Brain microvascular endothelial cell (primary cell): ENCODE data around the gene KEAP1.
"Not testable (repeated sequence)": the region's sequence is repeated elsewhere in the genome, so short reads cannot be mapped to it uniquely, and the experiment has no call there.

ENCODE experiments used
- DNase-seq: peaks from one replicate; pipeline ENCODE4 v3.0.0-alpha.2; 2020
- H3K27ac ChIP-seq: fragments of 250-450 bp; sonication (Bioruptor Pico); 2 replicates; pipeline ENCODE4 v1.5.1; 2020; ENCODE audit warnings: mild to moderate bottlenecking, moderate library complexity
- H3K27me3 ChIP-seq: fragments of 250-450 bp; sonication (Bioruptor Pico); replicated peaks from 2 replicates; pipeline ENCODE4 v1.5.1; 2020; ENCODE audit warnings: mild to moderate bottlenecking
- H3K36me3 ChIP-seq: fragments of 250-450 bp; sonication (Bioruptor Pico); replicated peaks from 2 replicates; pipeline ENCODE4 v1.5.1; 2020; ENCODE audit warnings: mild to moderate bottlenecking
- H3K4me3 ChIP-seq: 2 replicates; pipeline ENCODE4 v1.5.1; 2011; ENCODE audit warnings: low read depth, mild to moderate bottlenecking, control low read depth, low read length, moderate library complexity
- CTCF ChIP-seq: IDR thresholded peaks from 2 replicates; pipeline ENCODE4 v1.5.1; 2011; ENCODE audit warnings: low read depth, mild to moderate bottlenecking, moderate library complexity, low read length, control low read depth, inconsistent platforms; ENCODE audit errors: missing control alignments
- in situ Hi-C: cut with HindIII; loops from 2 replicates; pipeline ENCODE4 v1.10.0; 2017; ENCODE audit warnings: low sequenced_read_pairs, low pct_ligation_motif_present

KEAP1 gene

GRCh38 chr19:10532457-10532856, 29.3 kb upstream of the KEAP1 start:
- H3K36me3 ChIP-seq: no peaks in the 10 kb centered on the region
- in situ Hi-C loops: no loop called here
- no peak overlapping the region for H3K27ac ChIP-seq
- H3K27me3 ChIP-seq: no peaks in the 10 kb centered on the region
- no peak for DNase-seq
- H3K4me3 ChIP-seq: no peak overlapping the region
- no peak for TF ChIP-seq CTCF

DNA sequence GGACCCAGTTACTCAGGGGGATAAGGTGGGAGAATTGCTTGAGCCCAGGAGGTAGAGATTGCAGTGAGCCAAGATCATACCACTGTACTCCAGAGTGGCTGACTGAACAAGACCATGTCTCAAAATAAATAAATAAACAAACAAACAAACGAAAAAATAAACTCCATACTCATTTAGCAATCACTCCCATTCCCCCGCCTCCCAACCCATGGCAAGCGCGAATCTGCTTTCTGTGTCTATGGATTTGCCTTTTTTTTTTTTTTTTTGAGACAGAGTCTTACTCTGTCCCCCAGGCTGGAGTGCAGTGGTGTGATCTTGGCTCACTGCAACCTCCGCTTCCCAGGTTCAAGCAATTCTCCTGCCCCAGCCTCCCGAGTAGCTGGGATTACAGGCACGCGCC, 23.7 kb upstream of the KEAP1 start:
- in situ Hi-C loops, H3K27ac ChIP-seq: not testable (repeated sequence)

DNA sequence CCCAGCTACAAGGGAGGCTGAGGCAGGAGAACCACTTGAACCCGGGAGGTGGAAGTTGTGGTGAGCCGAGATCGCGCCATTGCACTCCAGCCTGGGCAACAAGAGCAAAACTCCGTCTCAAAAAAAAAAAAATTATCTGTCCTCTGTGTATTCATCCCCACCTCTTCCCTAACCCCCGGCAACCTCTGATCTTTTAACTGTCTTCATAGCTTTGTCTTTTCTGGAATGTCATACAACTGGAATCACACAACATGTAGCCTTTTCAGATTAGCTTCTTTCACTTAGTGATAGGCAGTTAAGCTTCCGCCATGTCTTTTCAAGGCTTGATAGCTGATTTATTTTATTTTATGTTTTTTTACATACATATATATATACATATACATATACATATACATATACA, 22.5 kb upstream of the KEAP1 start:
- Histone ChIP-seq H3K27ac (no peak overlapping the region), H3K36me3 (no peaks in the 10 kb centered on the region), H3K27me3 (no peaks in the 10 kb centered on the region), H3K4me3 (no peak overlapping the region)
- TF ChIP-seq CTCF: no peak
- no peak for DNase-seq
- in situ Hi-C loops: no loop called here

More for the DNA sequence above, 23.7 kb upstream of the KEAP1 start:
- not testable (repeated sequence) for DNase-seq, H3K36me3 ChIP-seq, H3K27me3 ChIP-seq, H3K4me3 ChIP-seq

DNA sequence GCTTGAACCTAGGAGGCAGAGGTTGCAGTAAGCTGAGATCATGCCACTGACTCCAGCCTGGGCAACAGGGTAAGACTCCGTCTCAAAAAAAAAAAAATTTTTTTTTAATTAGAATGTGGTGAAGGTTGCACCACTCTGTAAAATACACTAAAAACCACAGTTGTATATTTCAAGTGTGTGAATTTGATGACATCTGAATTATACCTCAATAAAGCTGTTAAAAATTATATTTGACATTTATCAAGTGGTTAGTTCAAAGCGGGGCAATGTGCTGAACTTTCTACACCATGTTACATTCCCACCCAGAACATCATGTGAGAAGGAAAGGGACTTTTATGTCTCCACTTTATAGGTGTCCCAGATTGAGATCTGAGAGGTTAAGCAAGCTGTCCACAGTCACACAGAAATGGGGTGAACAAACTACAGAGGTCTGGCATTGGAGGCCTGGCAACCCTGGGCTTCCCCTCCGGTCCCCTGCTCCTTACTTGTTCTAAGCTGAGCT, 20.0 kb upstream of the KEAP1 start:
- in situ Hi-C loops: no loop called here
- no peak overlapping the region for H3K27ac ChIP-seq
- H3K36me3 ChIP-seq: no peaks in the 10 kb centered on the region
- peaks cover 4% of the 10 kb centered on the region for H3K27me3 ChIP-seq
- DNase-seq: no peak
- no peak overlapping the region for H3K4me3 ChIP-seq
- no peak for TF ChIP-seq CTCF

DNA sequence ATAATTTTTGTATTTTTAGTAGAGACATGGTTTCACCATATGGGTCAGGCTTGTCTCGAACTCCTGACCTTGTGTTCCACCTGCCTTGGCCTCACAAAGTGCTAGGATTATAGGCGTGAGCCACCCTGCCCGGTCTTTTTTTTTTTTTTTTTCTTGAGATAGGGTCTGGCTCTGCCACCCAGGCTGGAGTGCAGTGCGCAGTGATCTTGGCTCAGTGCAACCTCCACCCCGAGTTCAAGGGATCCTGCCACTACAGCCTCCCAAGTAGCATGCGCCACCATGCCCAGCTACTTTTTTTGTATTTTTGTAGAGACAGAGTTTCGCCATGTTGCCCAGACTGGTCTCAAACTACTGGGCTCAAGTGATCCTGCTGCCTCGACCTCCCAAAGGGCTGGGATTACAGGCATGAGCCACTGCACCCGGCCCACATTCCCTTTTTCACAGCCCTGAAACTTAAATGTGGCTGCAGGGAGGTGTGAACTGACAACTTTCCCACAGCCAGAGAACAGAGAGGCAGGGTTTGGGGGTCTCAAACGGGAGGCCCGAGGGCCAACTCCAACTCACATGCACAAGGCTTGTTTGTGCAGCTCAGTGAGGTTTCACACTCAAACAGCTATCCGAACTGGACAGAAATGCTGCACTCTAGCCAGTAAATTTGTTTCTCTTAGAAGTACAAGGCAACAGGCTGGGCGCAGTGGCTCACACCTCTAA, 18.5 kb upstream of the KEAP1 start:
- no peak for TF ChIP-seq CTCF
- Histone ChIP-seq H3K36me3 (no peaks in the 10 kb centered on the region), H3K27me3 (peaks cover 4% of the 10 kb centered on the region), H3K27ac (no peak overlapping the region), H3K4me3 (no peak overlapping the region)
- in situ Hi-C loops: no loop called here
- DNase-seq: no peak

- no peak for TF ChIP-seq CTCF
- Histone ChIP-seq H3K4me3 (no peak overlapping the region), H3K27ac (no peak overlapping the region), H3K36me3 (no peaks in the 10 kb centered on the region), H3K27me3 (peaks cover 4% of the 10 kb centered on the region)
- DNase-seq: no peak
- in situ Hi-C loops: no loop called here
Measured at GRCh38 chr19:10520652-10521318, 17.6 kb upstream of the KEAP1 start.
